ENCODE measurements around the gene CAMTA1.
"Not testable (repeated sequence)": the region's sequence is repeated elsewhere in the genome, so short reads cannot be mapped to it uniquely, and the experiment has no call there.

DNA sequence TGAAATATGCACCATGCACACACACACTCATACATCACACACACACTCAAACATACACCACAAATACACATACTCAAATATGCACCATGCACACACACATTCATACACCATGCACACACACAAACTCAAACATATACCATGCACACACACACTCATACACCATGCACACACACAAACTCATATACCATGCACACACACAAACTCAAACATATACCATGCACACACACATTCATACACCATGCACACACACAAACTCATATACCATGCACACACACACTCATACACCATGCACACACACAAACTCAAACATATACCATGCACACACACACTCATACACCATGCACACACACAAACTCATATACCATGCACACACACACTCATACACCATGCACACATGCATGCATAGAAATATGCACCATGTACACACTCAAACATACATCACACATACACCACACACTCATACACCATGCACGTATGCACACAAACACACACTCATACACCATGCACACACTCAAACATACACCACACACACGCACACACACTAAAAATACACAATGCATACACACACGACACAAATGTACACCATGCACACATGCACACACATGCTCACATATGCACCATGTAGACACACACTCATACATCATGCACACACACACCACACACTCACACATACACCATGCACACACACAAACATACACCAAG lies 362.5 kb downstream of the CAMTA1 start:
- not testable (repeated sequence) for TF ChIP-seq EZH2 (IDR thresholded peaks at IDR 0.05); SIN3A (IDR thresholded peaks at IDR 0.05; ENCODE audit: low read depth); RAD21 (IDR thresholded peaks at IDR 0.05; ENCODE audit: low read depth); POLR2A (IDR thresholded peaks at IDR 0.05; ENCODE audit: borderline replicate concordance, extremely low read depth, insufficient read depth, insufficient read length); EZH2phosphoT487 (IDR thresholded peaks at IDR 0.05; ENCODE audit: borderline replicate concordance); EGR1 (IDR thresholded peaks at IDR 0.05; ENCODE audit: low read depth)
- TF ChIP-seq, protein P1, sequence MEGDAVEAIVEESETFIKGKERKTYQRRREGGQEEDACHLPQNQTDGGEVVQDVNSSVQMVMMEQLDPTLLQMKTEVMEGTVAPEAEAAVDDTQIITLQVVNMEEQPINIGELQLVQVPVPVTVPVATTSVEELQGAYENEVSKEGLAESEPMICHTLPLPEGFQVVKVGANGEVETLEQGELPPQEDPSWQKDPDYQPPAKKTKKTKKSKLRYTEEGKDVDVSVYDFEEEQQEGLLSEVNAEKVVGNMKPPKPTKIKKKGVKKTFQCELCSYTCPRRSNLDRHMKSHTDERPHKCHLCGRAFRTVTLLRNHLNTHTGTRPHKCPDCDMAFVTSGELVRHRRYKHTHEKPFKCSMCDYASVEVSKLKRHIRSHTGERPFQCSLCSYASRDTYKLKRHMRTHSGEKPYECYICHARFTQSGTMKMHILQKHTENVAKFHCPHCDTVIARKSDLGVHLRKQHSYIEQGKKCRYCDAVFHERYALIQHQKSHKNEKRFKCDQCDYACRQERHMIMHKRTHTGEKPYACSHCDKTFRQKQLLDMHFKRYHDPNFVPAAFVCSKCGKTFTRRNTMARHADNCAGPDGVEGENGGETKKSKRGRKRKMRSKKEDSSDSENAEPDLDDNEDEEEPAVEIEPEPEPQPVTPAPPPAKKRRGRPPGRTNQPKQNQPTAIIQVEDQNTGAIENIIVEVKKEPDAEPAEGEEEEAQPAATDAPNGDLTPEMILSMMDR (IDR thresholded peaks at IDR 0.05 in 2 of 3, conservative IDR thresholded peaks at IDR 0.05 in 1 of 3; ENCODE audit: borderline replicate concordance in 1 of 3, insufficient read depth in 1 of 3, low read depth in 2 of 3, low read length in 2 of 3), result not testable (repeated sequence)
- TF ChIP-seq, protein P2, sequence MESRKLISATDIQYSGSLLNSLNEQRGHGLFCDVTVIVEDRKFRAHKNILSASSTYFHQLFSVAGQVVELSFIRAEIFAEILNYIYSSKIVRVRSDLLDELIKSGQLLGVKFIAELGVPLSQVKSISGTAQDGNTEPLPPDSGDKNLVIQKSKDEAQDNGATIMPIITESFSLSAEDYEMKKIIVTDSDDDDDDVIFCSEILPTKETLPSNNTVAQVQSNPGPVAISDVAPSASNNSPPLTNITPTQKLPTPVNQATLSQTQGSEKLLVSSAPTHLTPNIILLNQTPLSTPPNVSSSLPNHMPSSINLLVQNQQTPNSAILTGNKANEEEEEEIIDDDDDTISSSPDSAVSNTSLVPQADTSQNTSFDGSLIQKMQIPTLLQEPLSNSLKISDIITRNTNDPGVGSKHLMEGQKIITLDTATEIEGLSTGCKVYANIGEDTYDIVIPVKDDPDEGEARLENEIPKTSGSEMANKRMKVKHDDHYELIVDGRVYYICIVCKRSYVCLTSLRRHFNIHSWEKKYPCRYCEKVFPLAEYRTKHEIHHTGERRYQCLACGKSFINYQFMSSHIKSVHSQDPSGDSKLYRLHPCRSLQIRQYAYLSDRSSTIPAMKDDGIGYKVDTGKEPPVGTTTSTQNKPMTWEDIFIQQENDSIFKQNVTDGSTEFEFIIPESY (IDR thresholded peaks at IDR 0.05; ENCODE audit: extremely low read depth, insufficient replicate concordance, low read length), result not testable (repeated sequence)
- TF ChIP-seq, protein P3, sequence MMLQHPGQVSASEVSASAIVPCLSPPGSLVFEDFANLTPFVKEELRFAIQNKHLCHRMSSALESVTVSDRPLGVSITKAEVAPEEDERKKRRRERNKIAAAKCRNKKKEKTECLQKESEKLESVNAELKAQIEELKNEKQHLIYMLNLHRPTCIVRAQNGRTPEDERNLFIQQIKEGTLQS (IDR thresholded peaks at IDR 0.05), result not testable (repeated sequence)

All from HCT116 (cell line).